T-helper 9 cell (primary cell): ENCODE results near the gene CYTH2.
"Not testable (repeated sequence)": the region's sequence is repeated elsewhere in the genome, so short reads cannot be mapped to it uniquely, and the experiment has no call there.

Source experiments
- DNase-seq: peaks from one replicate; pipeline ENCODE4 v3.0.0-alpha.2; 2020

CYTH2 gene

GRCh38 chr19:48513289-48514122, 44.3 kb downstream of the CYTH2 start:
- DNase-seq = peak; percentile 60

- DNase-seq = no peak
Observed at GRCh38 chr19:48514123-48514458, 44.9 kb downstream of the CYTH2 start.

GRCh38 chr19:48516536-48516935, 47.4 kb downstream of the CYTH2 start:
- DNase-seq = no peak

GRCh38 chr19:48518207-48518606, 49.0 kb downstream of the CYTH2 start:
- no peak for DNase-seq

GRCh38 chr19:48519426-48519825, 50.3 kb downstream of the CYTH2 start:
- DNase-seq = not testable (repeated sequence)

GRCh38 chr19:48520134-48520533, 51.0 kb downstream of the CYTH2 start:
- no peak for DNase-seq

- DNase-seq = no peak
Observed at GRCh38 chr19:48524221-48524620, 55.1 kb downstream of the CYTH2 start.

GRCh38 chr19:48524732-48525131, 55.6 kb downstream of the CYTH2 start:
- DNase-seq = no peak

GRCh38 chr19:48529156-48529555, 60.0 kb downstream of the CYTH2 start:
- DNase-seq = no peak

- DNase-seq = no peak
Observed at GRCh38 chr19:48530066-48530720, 61.0 kb downstream of the CYTH2 start.

- no peak for DNase-seq
Observed at GRCh38 chr19:48530770-48531169, 61.6 kb downstream of the CYTH2 start.
